ENCODE data around the gene TMEM191C. TPM values are rescaled to one million over a fixed set of nuclear protein-coding genes. Genes with fewer than 3 reads are reported as not detected.
"Not testable (repeated sequence)": the region's sequence is repeated elsewhere in the genome, so short reads cannot be mapped to it uniquely, and the experiment has no call there.

TMEM191C gene
- polyA plus RNA-seq (2014; cell fraction: cytosol; rRNA removed) = 0.73 TPM in 1 of 2 replicates, not detected in the other
- polyA plus RNA-seq (2014; cell fraction: nucleus; rRNA removed) = 10.1 and 10.7 TPM in 2 replicates

GRCh38 chr22:21467337-21468193 lies at the start of gene TMEM191C:
Gene TMEM191C (plus strand): TSS chr22:21467387. CDS start chr22:21467460, 73 bp downstream.
- DNase-seq (ENCODE audit: low spot score) = not testable (repeated sequence)

GRCh38 chr22:21417853-21418252 lies 49.3 kb upstream of the TMEM191C start:
- not testable (repeated sequence) for DNase-seq (ENCODE audit: low spot score)

- DNase-seq (ENCODE audit: low spot score) = not testable (repeated sequence)
These were observed 48.1 kb upstream of the TMEM191C start for GRCh38 chr22:21418974-21419638.

- not testable (repeated sequence) for DNase-seq (ENCODE audit: low spot score)
These were observed 46.9 kb upstream of the TMEM191C start for GRCh38 chr22:21420180-21420763.

- not testable (repeated sequence) for DNase-seq (ENCODE audit: low spot score)
These were observed 43.0 kb upstream of the TMEM191C start for GRCh38 chr22:21424084-21424709.

GRCh38 chr22:21434378-21435233 lies 32.6 kb upstream of the TMEM191C start:
- not testable (repeated sequence) for DNase-seq (ENCODE audit: low spot score)

GRCh38 chr22:21435998-21436810 lies 31.0 kb upstream of the TMEM191C start:
- DNase-seq (ENCODE audit: low spot score) = not testable (repeated sequence)

- DNase-seq (ENCODE audit: low spot score) = not testable (repeated sequence)
These were observed 29.2 kb upstream of the TMEM191C start for GRCh38 chr22:21438013-21438412.

- DNase-seq (ENCODE audit: low spot score) = not testable (repeated sequence)
These were observed 27.1 kb upstream of the TMEM191C start for GRCh38 chr22:21440018-21440636.

GRCh38 chr22:21440676-21441075 lies 26.5 kb upstream of the TMEM191C start:
- DNase-seq (ENCODE audit: low spot score) = not testable (repeated sequence)

- DNase-seq (ENCODE audit: low spot score) = not testable (repeated sequence)
These were observed 26.0 kb upstream of the TMEM191C start for GRCh38 chr22:21441170-21441569.

GRCh38 chr22:21442123-21442522 lies 25.1 kb upstream of the TMEM191C start:
- not testable (repeated sequence) for DNase-seq (ENCODE audit: low spot score)

- DNase-seq (ENCODE audit: low spot score) = not testable (repeated sequence)
These were observed 24.5 kb upstream of the TMEM191C start for GRCh38 chr22:21442646-21443045.

GRCh38 chr22:21443057-21443734 lies 24.0 kb upstream of the TMEM191C start:
- no peak for DNase-seq (ENCODE audit: low spot score)

- DNase-seq (ENCODE audit: low spot score) = no peak
These were observed 23.3 kb upstream of the TMEM191C start for GRCh38 chr22:21443735-21444421.

GRCh38 chr22:21444701-21445436 lies 22.3 kb upstream of the TMEM191C start:
- no peak for DNase-seq (ENCODE audit: low spot score)

- no peak for DNase-seq (ENCODE audit: low spot score)
These were observed 21.6 kb upstream of the TMEM191C start for GRCh38 chr22:21445437-21446127.
